ENCODE data around the gene RIPOR2. TPM values are rescaled to one million over a fixed set of nuclear protein-coding genes. Genes with fewer than 3 reads are reported as not detected.

The RIPOR2 gene
- total and polyA plus RNA-seq, 2 donors from 2014 or later, result 1.7 to 24.2 TPM

GRCh38 chr6:24923885-24924401 is 11.8 kb downstream of the RIPOR2 start:
- no peak for DNase-seq
- no peak overlapping the region for H3K4me3 ChIP-seq (ENCODE audit: low read length in 3 of 3)
- no peaks in the 10 kb centered on the region for H3K36me3 ChIP-seq (ENCODE audit: control insufficient read depth in 2 of 3, insufficient read depth in 3 of 3, low read length in 3 of 3)
- intact Hi-C loops (cut with DNase I), result no loop called here
- H3K27ac ChIP-seq (ENCODE audit: low read depth in 2 of 2, low read length in 2 of 2), result no peak overlapping the region
- H3K27me3 ChIP-seq (ENCODE audit: control insufficient read depth, insufficient read depth, low read length), result no peaks in the 10 kb centered on the region
- no peak for FAIRE-seq
- no peak overlapping the region for H3K9ac ChIP-seq (ENCODE audit: low read length in 3 of 3)
- H3K9me3 ChIP-seq (ENCODE audit: control insufficient read depth in 2 of 3, insufficient read depth in 1 of 3, low read length in 3 of 3), result no peaks in the 10 kb centered on the region
- peaks cover 0 to 3% (median 0%) of the 10 kb centered on the region in 3 donors for H3K4me1 ChIP-seq (ENCODE audit: control insufficient read depth in 2 of 3, insufficient read depth in 2 of 3, low read depth in 1 of 3, low read length in 3 of 3)
- no peak for TF ChIP-seq CTCF (IDR thresholded peaks at IDR 0.05; ENCODE audit: borderline replicate concordance, extremely low read depth, insufficient read depth)

GRCh38 chr6:24922814-24923213 is 12.9 kb downstream of the RIPOR2 start:
- no peak for DNase-seq
- Histone ChIP-seq H3K4me3 (ENCODE audit: low read length in 3 of 3) (no peak overlapping the region), H3K9ac (ENCODE audit: low read length in 3 of 3) (no peak overlapping the region), H3K4me1 (ENCODE audit: control insufficient read depth in 2 of 3, insufficient read depth in 2 of 3, low read depth in 1 of 3, low read length in 3 of 3) (peaks cover 0 to 3% (median 2%) of the 10 kb centered on the region in 3 donors), H3K36me3 (ENCODE audit: control insufficient read depth in 2 of 3, insufficient read depth in 3 of 3, low read length in 3 of 3) (no peaks in the 10 kb centered on the region), H3K9me3 (ENCODE audit: control insufficient read depth in 2 of 3, insufficient read depth in 1 of 3, low read length in 3 of 3) (no peaks in the 10 kb centered on the region), H3K27me3 (ENCODE audit: control insufficient read depth, insufficient read depth, low read length) (no peaks in the 10 kb centered on the region), H3K27ac (ENCODE audit: low read depth in 2 of 2, low read length in 2 of 2) (no peak overlapping the region)
- FAIRE-seq, result no peak
- intact Hi-C loops (cut with DNase I), result no loop called here
- TF ChIP-seq CTCF (IDR thresholded peaks at IDR 0.05; ENCODE audit: borderline replicate concordance, extremely low read depth, insufficient read depth), result no peak

- intact Hi-C loops (cut with DNase I), result no loop called here
- Histone ChIP-seq H3K4me3 (ENCODE audit: low read length in 3 of 3) (no peak overlapping the region), H3K36me3 (ENCODE audit: control insufficient read depth in 2 of 3, insufficient read depth in 3 of 3, low read length in 3 of 3) (no peaks in the 10 kb centered on the region), H3K9me3 (ENCODE audit: control insufficient read depth in 2 of 3, insufficient read depth in 1 of 3, low read length in 3 of 3) (no peaks in the 10 kb centered on the region), H3K4me1 (ENCODE audit: control insufficient read depth in 2 of 3, insufficient read depth in 2 of 3, low read depth in 1 of 3, low read length in 3 of 3) (peaks cover 0 to 3% (median 2%) of the 10 kb centered on the region in 3 donors), H3K27ac (ENCODE audit: low read depth in 2 of 2, low read length in 2 of 2) (no peak overlapping the region), H3K27me3 (ENCODE audit: control insufficient read depth, insufficient read depth, low read length) (no peaks in the 10 kb centered on the region), H3K9ac (ENCODE audit: low read length in 3 of 3) (no peak overlapping the region)
- DNase-seq, result no peak
- TF ChIP-seq CTCF (IDR thresholded peaks at IDR 0.05; ENCODE audit: borderline replicate concordance, extremely low read depth, insufficient read depth), result no peak
- no peak for FAIRE-seq
Observed at GRCh38 chr6:24922170-24922569, 13.6 kb downstream of the RIPOR2 start.

- intact Hi-C loops (cut with DNase I), result no loop called here
- Histone ChIP-seq H3K4me3 (ENCODE audit: low read length in 3 of 3) (no peak overlapping the region), H3K36me3 (ENCODE audit: control insufficient read depth in 2 of 3, insufficient read depth in 3 of 3, low read length in 3 of 3) (no peaks in the 10 kb centered on the region), H3K27me3 (ENCODE audit: control insufficient read depth, insufficient read depth, low read length) (no peaks in the 10 kb centered on the region), H3K9ac (ENCODE audit: low read length in 3 of 3) (no peak overlapping the region), H3K27ac (ENCODE audit: low read depth in 2 of 2, low read length in 2 of 2) (no peak overlapping the region), H3K9me3 (ENCODE audit: control insufficient read depth in 2 of 3, insufficient read depth in 1 of 3, low read length in 3 of 3) (no peaks in the 10 kb centered on the region), H3K4me1 (ENCODE audit: control insufficient read depth in 2 of 3, insufficient read depth in 2 of 3, low read depth in 1 of 3, low read length in 3 of 3) (peaks cover 0 to 2% (median 2%) of the 10 kb centered on the region in 3 donors)
- TF ChIP-seq CTCF (IDR thresholded peaks at IDR 0.05; ENCODE audit: borderline replicate concordance, extremely low read depth, insufficient read depth), result no peak
- DNase-seq (no peak), FAIRE-seq (no peak)
Observed at GRCh38 chr6:24920136-24920535, 15.6 kb downstream of the RIPOR2 start.
